HS-5 (cell line): Measurements from ENCODE around the gene HOXB3.
"Not testable (repeated sequence)": the region's sequence is repeated elsewhere in the genome, so short reads cannot be mapped to it uniquely, and the experiment has no call there.

ENCODE experiments used
- DNase-seq: peaks from one replicate; pipeline ENCODE4 v3.0.0-alpha.2; 2012; ENCODE audit warnings: low read depth

The HOXB3 gene

GRCh38 chr17:48545022-48545375, 45.0 kb downstream of the HOXB3 start, which contains the start of gene HOXB2:
HOXB2 (minus strand) TSS chr17:48545109; CDS start chr17:48544911, 198 bp downstream.
- DNase-seq = no peak

GRCh38 chr17:48544349-48545021, 45.6 kb downstream of the HOXB3 start:
- no peak for DNase-seq

GRCh38 chr17:48543854-48544348, 46.1 kb downstream of the HOXB3 start:
- DNase-seq = no peak

GRCh38 chr17:48543107-48543853, 46.8 kb downstream of the HOXB3 start:
- no peak for DNase-seq

GRCh38 chr17:48542698-48543106, 47.3 kb downstream of the HOXB3 start:
- DNase-seq = no peak

- DNase-seq = no peak
Observed at GRCh38 chr17:48542114-48542656, 47.9 kb downstream of the HOXB3 start.

- no peak for DNase-seq
Observed at GRCh38 chr17:48541577-48542113, 48.4 kb downstream of the HOXB3 start.

GRCh38 chr17:48541036-48541576, 48.9 kb downstream of the HOXB3 start:
- no peak for DNase-seq

- no peak for DNase-seq
Observed at GRCh38 chr17:48540213-48540612, 49.8 kb downstream of the HOXB3 start.

GRCh38 chr17:48539177-48539576, 50.9 kb downstream of the HOXB3 start:
- DNase-seq = no peak

GRCh38 chr17:48537316-48537715, 52.7 kb downstream of the HOXB3 start:
- DNase-seq = no peak

GRCh38 chr17:48535793-48536559, 54.1 kb downstream of the HOXB3 start:
- DNase-seq = not testable (repeated sequence)

- DNase-seq = no peak
Observed at GRCh38 chr17:48532261-48532660, 57.8 kb downstream of the HOXB3 start.

GRCh38 chr17:48530887-48531272, 59.2 kb downstream of the HOXB3 start, which contains the start of gene HOXB1:
HOXB1 (minus strand) TSS chr17:48531011; CDS start chr17:48530904, 107 bp downstream.
- DNase-seq = no peak

GRCh38 chr17:48530208-48530886, 59.7 kb downstream of the HOXB3 start:
- DNase-seq = no peak

- DNase-seq = no peak
Observed at GRCh38 chr17:48529683-48530009, 60.4 kb downstream of the HOXB3 start.

- DNase-seq = no peak
Observed at GRCh38 chr17:48528936-48529682, 60.9 kb downstream of the HOXB3 start.

- DNase-seq = no peak
Observed at GRCh38 chr17:48528153-48528935, 61.7 kb downstream of the HOXB3 start.

- no peak for DNase-seq
Observed at GRCh38 chr17:48527547-48527932, 62.5 kb downstream of the HOXB3 start.
